GM23338 (cell line): ENCODE results near the gene PLEKHM2. TPM values are rescaled to one million over a fixed set of nuclear protein-coding genes. Genes with fewer than 3 reads are reported as not detected.

ENCODE experiments used
- ATAC-seq: fragments of 200-7000 bp; cut with Tn5 transposase; 3 replicates; pipeline ENCODE4 v1.9.1; 2020
- DNase-seq: peaks from one replicate; pipeline ENCODE4 v3.0.0-alpha.2; 2015; ENCODE audit warnings: low spot score
- H2AFZ ChIP-seq: fragments of 200-600 bp; sonication (generic); 2 replicates; pipeline ENCODE4 v1.8.0; 2016; ENCODE audit warnings: antibody characterized with exemption, mild to moderate bottlenecking, moderate library complexity
- H3F3A ChIP-seq: fragments of 200-600 bp; sonication (generic); replicated peaks from 2 replicates; pipeline ENCODE4 v1.8.0; 2017; ENCODE audit warnings: antibody characterized with exemption, mixed run types, low read depth
- H3K27ac ChIP-seq: fragments of 200-600 bp; sonication (generic); 2 replicates; pipeline ENCODE4 v1.6.1; 2016; ENCODE audit warnings: low read depth
- H3K27me3 ChIP-seq: fragments of 200-600 bp; sonication (generic); 2 replicates; pipeline ENCODE4 v1.8.0; 2016; ENCODE audit warnings: mild to moderate bottlenecking, mixed run types, moderate library complexity; ENCODE audit not compliant: insufficient read depth
- H3K36me3 ChIP-seq: fragments of 200-600 bp; sonication (generic); 2 replicates; pipeline ENCODE4 v1.8.0; 2016; ENCODE audit warnings: mild to moderate bottlenecking; ENCODE audit not compliant: insufficient read depth
- H3K4me1 ChIP-seq: fragments of 200-600 bp; sonication (generic); 2 replicates; pipeline ENCODE4 v1.8.0; 2016; ENCODE audit warnings: mild to moderate bottlenecking, moderate library complexity; ENCODE audit not compliant: insufficient read depth
- H3K4me2 ChIP-seq: fragments of 200-600 bp; sonication (generic); 2 replicates; pipeline ENCODE4 v1.7.1; 2017; ENCODE audit warnings: mixed run types
- H3K4me3 ChIP-seq: fragments of 200-600 bp; sonication (generic); 2 replicates; pipeline ENCODE4 v1.6.1; 2016; ENCODE audit warnings: mixed run types
- H3K79me2 ChIP-seq: fragments of 200-600 bp; sonication (generic); replicated peaks from 2 replicates; pipeline ENCODE4 v1.8.0; 2017; ENCODE audit warnings: mild to moderate bottlenecking; ENCODE audit not compliant: insufficient read depth
- H3K9me2 ChIP-seq: fragments of 200-600 bp; sonication (generic); 2 replicates; pipeline ENCODE4 v1.8.0; 2017; ENCODE audit not compliant: insufficient read depth
- H4K20me1 ChIP-seq: fragments of 200-600 bp; sonication (generic); replicated peaks from 2 replicates; pipeline ENCODE4 v1.8.0; 2017; ENCODE audit warnings: mild to moderate bottlenecking; ENCODE audit not compliant: insufficient read depth
- H3K27ac Mint-ChIP-seq: 2 replicates; pipeline ENCODE4 v1.8.0; 2020; ENCODE audit warnings: inconsistent platforms, mild to moderate bottlenecking, moderate library complexity, mixed read lengths
- H3K27me3 Mint-ChIP-seq: 3 replicates; pipeline ENCODE4 v1.8.0; 2022; ENCODE audit warnings: low read depth, mild to moderate bottlenecking, moderate library complexity, mixed read lengths, inconsistent platforms; ENCODE audit not compliant: insufficient read depth, poor library complexity
- H3K36me3 Mint-ChIP-seq: 3 replicates; pipeline ENCODE4 v1.8.0; 2021; ENCODE audit warnings: low read depth, mild to moderate bottlenecking, inconsistent platforms, moderate library complexity, mixed read lengths
- H3K4me1 Mint-ChIP-seq: 3 replicates; pipeline ENCODE4 v1.8.0; 2020; ENCODE audit warnings: mild to moderate bottlenecking, inconsistent platforms, mixed read lengths
- H3K4me3 Mint-ChIP-seq: 3 replicates; pipeline ENCODE4 v1.8.0; 2021; ENCODE audit warnings: moderate library complexity, mild to moderate bottlenecking, inconsistent platforms, mixed read lengths
- H3K9me3 Mint-ChIP-seq: 3 replicates; pipeline ENCODE4 v1.8.0; 2020; ENCODE audit warnings: moderate library complexity, mild to moderate bottlenecking, inconsistent platforms, mixed read lengths
- CREB1 ChIP-seq: fragments of 250-450 bp; sonication (Bioruptor Pico); IDR thresholded peaks from 2 replicates; pipeline ENCODE4 v1.5.0; 2020; ENCODE audit warnings: low read depth, mild to moderate bottlenecking, moderate library complexity
- EZH2 ChIP-seq: fragments of 200-600 bp; sonication (generic); IDR thresholded peaks from one replicate; pipeline ENCODE4 v1.8.0; 2017; ENCODE audit warnings: antibody characterized with exemption, mild to moderate bottlenecking, low read depth; ENCODE audit not compliant: unreplicated experiment
- EZH2phosphoT487 ChIP-seq: fragments of 200-600 bp; sonication (generic); IDR thresholded peaks from one replicate; pipeline ENCODE4 v1.8.1; 2018; ENCODE audit warnings: antibody characterized with exemption; ENCODE audit not compliant: unreplicated experiment
- JUNB ChIP-seq: IDR thresholded peaks from one replicate; pipeline ENCODE4 v1.6.1; 2016; ENCODE audit warnings: antibody characterized with exemption; ENCODE audit not compliant: unreplicated experiment
- NANOG ChIP-seq: IDR thresholded peaks from 2 replicates; pipeline ENCODE4 v1.6.1; 2016; ENCODE audit warnings: antibody characterized with exemption, borderline replicate concordance
- REST ChIP-seq: IDR thresholded peaks from one replicate; pipeline ENCODE4 v1.6.1; 2018; ENCODE audit warnings: antibody characterized with exemption; ENCODE audit not compliant: unreplicated experiment
- STAT1 ChIP-seq: IDR thresholded peaks from one replicate; pipeline ENCODE4 v1.6.1; 2016; ENCODE audit warnings: antibody characterized with exemption; ENCODE audit not compliant: unreplicated experiment
- ZNF114 ChIP-seq: fragments of 250-450 bp; sonication (Bioruptor Pico); IDR thresholded peaks from 2 replicates; pipeline ENCODE4 v1.5.0; 2020; ENCODE audit warnings: mild to moderate bottlenecking, moderate library complexity
- ZNF331 ChIP-seq: fragments of 250-450 bp; sonication (Bioruptor Pico); IDR thresholded peaks from 2 replicates; pipeline ENCODE4 v1.5.0; 2020; ENCODE audit warnings: low read depth, mild to moderate bottlenecking, moderate library complexity
- polyA plus RNA-seq: library from polyadenylated mRNA; unstranded; fragments of >200 nt; fragmentation: Nextera tagmentation; extraction: Ambion mirVana; gene quantifications from 2 replicates; pipeline ENCODE4 v1.2.1, GENCODE V29; 2016
- total RNA-seq: library from RNA; depleted of rRNA; stranded (reverse); fragments of >200 nt; shearing (Covaris generic); gene quantifications from 2 replicates; pipeline ENCODE4 v1.2.3, GENCODE V29; 2014
- TF ChIP-seq, protein P1 (sequence below): fragments of 250-450 bp; sonication (Bioruptor Pico); IDR thresholded peaks from 2 replicates; pipeline ENCODE4 v1.5.0; 2020; ENCODE audit warnings: mild to moderate bottlenecking, moderate library complexity

PLEKHM2 gene
- total and polyA plus RNA-seq, 2 experiments from 2014 or later = 11.2 to 40.0 TPM

DNA sequence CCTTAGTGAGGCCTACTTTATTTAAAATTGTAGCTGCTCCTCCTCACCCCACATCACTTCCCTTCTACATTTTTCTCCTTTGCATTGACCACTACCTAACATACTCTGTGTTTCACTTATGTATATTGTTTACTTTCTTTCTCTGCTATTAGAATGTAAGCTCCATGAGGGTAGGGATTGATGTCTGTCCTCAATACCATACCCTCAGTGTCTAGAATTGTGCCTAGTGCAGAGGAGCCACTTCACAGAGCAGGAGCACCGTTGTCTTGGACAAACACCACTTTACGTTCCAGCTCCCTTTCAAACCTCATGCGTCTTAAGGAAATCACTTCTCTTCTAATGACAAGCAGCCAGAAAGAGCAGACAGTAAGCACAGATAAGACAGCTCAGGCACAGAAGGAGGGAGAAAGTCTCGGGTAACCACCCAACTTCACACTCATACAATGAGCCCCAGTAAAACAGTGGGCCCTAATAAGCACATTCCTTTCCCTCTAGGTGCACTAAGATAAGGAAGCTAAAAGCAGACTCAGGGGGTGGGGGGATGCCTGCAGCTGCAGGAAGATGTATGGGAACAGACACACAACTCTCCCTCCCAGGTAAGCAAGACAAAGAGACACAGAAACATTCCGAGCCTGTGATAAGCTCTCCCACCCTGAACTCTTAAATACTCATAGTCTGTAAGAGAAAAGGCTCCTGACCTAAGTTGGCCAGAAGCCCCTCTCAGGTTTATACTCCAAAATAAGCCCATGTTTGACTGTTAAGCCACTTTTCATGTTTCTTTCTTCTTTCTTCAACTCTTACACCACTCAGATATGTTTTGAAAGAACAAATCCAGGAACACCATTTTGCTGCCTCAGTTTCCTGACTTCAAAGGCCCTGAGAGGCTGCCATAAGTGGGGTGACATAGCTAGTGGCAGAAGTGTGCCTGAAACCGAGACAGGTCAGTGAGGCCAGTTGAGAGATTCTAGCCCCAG, 7.1 kb upstream of the PLEKHM2 start:
- ATAC-seq (peak; percentile 39; the same call in 2 of the 3 replicates), DNase-seq (peak; percentile 55)
- Histone ChIP-seq H3K27ac (no peak overlapping the region), H3K4me2 (no peak overlapping the region), H3F3A (0 out of 2 replicates have a peak, but pooled peaks cover 2% of the 10 kb centered on the region), H3K79me2 (no peaks in the 10 kb centered on the region), H3K4me3 (no peak overlapping the region), H3K9me2 (no peaks in the 10 kb centered on the region), H3K4me1 (no peaks in the 10 kb centered on the region), H3K36me3 (no peaks in the 10 kb centered on the region), H2AFZ (no peak overlapping the region), H3K27me3 (no peaks in the 10 kb centered on the region), H4K20me1 (no peaks in the 10 kb centered on the region; the same call in 1 of the 2 replicates)
- Mint-ChIP-seq H3K27ac (no peak overlapping the region), H3K4me1 (peaks cover 8% of the 10 kb centered on the region), H3K4me3 (no peak overlapping the region), H3K27me3 (peaks cover 5% of the 10 kb centered on the region), H3K9me3 (peaks cover 19% of the 10 kb centered on the region), H3K36me3 (peaks cover 7% of the 10 kb centered on the region; the same call in 1 of the 3 replicates)
- TF ChIP-seq EZH2phosphoT487 (no peak), ZNF331 (CRISPR knock-in tag) (no peak), CREB1 (CRISPR knock-in tag) (no peak), ZNF114 (CRISPR knock-in tag) (no peak), STAT1 (no peak)

DNA sequence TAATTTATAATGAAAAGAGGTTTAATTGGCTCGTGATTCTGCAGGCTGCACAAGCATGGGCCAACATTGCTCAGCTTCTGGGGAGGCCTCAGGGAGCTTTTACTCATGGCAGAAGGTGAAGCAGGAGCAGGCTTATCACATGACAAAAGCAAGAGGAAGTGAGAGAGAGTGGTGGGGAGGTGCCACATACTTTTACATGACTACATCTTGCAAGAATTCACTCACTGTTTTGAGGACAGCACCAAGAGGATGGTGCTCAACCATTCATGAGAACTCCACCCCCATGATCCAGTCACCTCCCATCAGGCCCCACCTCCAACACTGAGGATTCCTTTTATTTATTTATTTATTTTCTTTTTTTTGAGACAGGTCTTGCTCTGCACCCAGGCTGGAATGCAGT, 5.5 kb upstream of the PLEKHM2 start:
- DNase-seq (peak; percentile 65), ATAC-seq (peak; percentile 18; the same call in 1 of the 3 replicates)
- H3K4me3 ChIP-seq = no peak overlapping the region
- no peak overlapping the region for H3K4me2 ChIP-seq
- H2AFZ ChIP-seq = no peak overlapping the region
- Mint-ChIP-seq H3K36me3 (peaks cover 7% of the 10 kb centered on the region; the same call in 1 of the 3 replicates), H3K27me3 (peaks cover 7% of the 10 kb centered on the region), H3K9me3 (peaks cover 19% of the 10 kb centered on the region), H3K4me3 (no peak overlapping the region), H3K4me1 (peaks cover 11% of the 10 kb centered on the region), H3K27ac (no peak overlapping the region)
- H4K20me1 ChIP-seq = no peaks in the 10 kb centered on the region
- H3K27me3 ChIP-seq = no peaks in the 10 kb centered on the region
- H3K4me1 ChIP-seq = no peaks in the 10 kb centered on the region
- H3K79me2 ChIP-seq = no peaks in the 10 kb centered on the region
- no peak overlapping the region for H3K27ac ChIP-seq
- 0 out of 2 replicates have a peak, but pooled peaks cover 2% of the 10 kb centered on the region for H3F3A ChIP-seq
- H3K36me3 ChIP-seq = no peaks in the 10 kb centered on the region
- H3K9me2 ChIP-seq = no peaks in the 10 kb centered on the region
- TF ChIP-seq STAT1 (no peak), NANOG (no peak), EZH2 (no peak), ZNF114 (CRISPR knock-in tag) (no peak), JUNB (no peak), CREB1 (CRISPR knock-in tag) (no peak), EZH2phosphoT487 (no peak), ZNF331 (CRISPR knock-in tag) (no peak), REST (no peak)
- TF ChIP-seq, protein P1, sequence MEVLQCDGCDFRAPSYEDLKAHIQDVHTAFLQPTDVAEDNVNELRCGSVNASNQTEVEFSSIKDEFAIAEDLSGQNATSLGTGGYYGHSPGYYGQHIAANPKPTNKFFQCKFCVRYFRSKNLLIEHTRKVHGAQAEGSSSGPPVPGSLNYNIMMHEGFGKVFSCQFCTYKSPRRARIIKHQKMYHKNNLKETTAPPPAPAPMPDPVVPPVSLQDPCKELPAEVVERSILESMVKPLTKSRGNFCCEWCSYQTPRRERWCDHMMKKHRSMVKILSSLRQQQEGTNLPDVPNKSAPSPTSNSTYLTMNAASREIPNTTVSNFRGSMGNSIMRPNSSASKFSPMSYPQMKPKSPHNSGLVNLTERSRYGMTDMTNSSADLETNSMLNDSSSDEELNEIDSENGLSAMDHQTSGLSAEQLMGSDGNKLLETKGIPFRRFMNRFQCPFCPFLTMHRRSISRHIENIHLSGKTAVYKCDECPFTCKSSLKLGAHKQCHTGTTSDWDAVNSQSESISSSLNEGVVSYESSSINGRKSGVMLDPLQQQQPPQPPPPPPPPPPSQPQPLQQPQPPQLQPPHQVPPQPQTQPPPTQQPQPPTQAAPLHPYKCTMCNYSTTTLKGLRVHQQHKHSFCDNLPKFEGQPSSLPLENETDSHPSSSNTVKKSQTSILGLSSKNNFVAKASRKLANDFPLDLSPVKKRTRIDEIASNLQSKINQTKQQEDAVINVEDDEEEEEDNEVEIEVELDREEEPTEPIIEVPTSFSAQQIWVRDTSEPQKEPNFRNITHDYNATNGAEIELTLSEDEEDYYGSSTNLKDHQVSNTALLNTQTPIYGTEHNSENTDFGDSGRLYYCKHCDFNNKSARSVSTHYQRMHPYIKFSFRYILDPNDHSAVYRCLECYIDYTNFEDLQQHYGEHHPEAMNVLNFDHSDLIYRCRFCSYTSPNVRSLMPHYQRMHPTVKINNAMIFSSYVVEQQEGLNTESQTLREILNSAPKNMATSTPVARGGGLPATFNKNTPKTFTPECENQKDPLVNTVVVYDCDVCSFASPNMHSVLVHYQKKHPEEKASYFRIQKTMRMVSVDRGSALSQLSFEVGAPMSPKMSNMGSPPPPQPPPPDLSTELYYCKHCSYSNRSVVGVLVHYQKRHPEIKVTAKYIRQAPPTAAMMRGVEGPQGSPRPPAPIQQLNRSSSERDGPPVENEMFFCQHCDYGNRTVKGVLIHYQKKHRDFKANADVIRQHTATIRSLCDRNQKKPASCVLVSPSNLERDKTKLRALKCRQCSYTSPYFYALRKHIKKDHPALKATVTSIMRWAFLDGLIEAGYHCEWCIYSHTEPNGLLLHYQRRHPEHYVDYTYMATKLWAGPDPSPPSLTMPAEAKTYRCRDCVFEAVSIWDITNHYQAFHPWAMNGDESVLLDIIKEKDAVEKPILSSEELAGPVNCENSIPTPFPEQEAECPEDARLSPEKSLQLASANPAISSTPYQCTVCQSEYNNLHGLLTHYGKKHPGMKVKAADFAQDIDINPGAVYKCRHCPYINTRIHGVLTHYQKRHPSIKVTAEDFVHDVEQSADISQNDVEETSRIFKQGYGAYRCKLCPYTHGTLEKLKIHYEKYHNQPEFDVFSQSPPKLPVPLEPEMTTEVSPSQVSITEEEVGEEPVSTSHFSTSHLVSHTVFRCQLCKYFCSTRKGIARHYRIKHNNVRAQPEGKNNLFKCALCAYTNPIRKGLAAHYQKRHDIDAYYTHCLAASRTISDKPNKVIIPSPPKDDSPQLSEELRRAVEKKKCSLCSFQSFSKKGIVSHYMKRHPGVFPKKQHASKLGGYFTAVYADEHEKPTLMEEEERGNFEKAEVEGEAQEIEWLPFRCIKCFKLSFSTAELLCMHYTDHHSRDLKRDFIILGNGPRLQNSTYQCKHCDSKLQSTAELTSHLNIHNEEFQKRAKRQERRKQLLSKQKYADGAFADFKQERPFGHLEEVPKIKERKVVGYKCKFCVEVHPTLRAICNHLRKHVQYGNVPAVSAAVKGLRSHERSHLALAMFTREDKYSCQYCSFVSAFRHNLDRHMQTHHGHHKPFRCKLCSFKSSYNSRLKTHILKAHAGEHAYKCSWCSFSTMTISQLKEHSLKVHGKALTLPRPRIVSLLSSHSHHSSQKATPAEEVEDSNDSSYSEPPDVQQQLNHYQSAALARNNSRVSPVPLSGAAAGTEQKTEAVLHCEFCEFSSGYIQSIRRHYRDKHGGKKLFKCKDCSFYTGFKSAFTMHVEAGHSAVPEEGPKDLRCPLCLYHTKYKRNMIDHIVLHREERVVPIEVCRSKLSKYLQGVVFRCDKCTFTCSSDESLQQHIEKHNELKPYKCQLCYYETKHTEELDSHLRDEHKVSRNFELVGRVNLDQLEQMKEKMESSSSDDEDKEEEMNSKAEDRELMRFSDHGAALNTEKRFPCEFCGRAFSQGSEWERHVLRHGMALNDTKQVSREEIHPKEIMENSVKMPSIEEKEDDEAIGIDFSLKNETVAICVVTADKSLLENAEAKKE (CRISPR knock-in tag) = no peak
